Endometrium (tissue), 2 donors: ENCODE data around the gene GPR17.

Experiments used
- FAIRE-seq: peaks from 2 replicates; lab custom pipeline; 2012; peaks lifted over from hg19 to GRCh38; lab: Jason Lieb, UNC
- donor health status: control.
- donor health status: control.

Gene GPR17

GRCh38 chr2:127641846-127642507 is 4.0 kb upstream of the GPR17 start:
- no peak for FAIRE-seq

- no peak for FAIRE-seq
Observed at GRCh38 chr2:127642706-127643438, 3.1 kb upstream of the GPR17 start.

- no peak for FAIRE-seq
Observed at GRCh38 chr2:127643439-127644065, 2.4 kb upstream of the GPR17 start.

DNA sequence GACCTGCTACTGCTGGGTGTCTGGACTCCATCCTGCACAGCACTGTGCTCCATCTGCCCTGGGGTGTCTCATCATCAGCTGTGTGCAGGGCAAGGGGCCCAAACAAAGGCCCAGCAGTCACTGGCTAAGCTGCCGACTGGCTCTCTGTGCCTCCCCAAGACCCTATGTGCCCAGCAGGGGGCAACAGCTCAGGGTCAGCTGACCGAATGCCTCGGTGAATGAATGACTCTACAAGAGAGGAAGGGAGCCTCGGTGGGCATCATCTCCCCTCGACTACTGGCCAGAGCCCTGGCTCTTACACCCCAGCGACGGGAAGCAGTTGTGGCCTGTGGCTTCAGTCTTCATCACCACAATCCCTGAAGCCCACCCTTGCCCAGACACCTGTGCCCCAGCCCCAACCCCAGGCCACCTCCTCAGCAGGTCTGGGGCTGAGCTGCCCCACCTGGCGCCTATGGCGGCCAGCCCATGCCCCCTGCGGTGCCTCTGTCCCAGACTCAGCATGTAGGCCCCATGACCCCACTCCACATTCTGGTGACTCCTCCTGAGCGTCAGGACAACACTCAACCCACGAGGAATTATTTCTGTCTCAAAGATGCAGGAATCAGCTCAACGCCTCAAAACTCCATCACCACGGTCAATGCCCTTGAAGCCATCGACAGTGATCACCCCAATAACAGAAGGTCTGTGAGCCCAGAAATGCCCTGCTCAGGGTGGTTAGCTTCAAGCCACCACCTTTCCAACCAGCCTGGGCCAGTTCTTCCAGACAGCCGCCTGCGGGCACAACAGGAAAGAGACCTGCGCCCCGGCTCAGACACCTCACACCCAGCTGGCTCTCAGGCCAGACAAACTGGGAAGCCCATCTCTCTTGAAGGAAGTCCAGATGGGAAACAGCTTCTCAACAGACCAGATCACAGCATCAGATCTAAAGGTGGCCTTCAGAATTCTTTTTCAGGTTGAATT is 1.6 kb upstream of the GPR17 start:
- no peak for FAIRE-seq

DNA sequence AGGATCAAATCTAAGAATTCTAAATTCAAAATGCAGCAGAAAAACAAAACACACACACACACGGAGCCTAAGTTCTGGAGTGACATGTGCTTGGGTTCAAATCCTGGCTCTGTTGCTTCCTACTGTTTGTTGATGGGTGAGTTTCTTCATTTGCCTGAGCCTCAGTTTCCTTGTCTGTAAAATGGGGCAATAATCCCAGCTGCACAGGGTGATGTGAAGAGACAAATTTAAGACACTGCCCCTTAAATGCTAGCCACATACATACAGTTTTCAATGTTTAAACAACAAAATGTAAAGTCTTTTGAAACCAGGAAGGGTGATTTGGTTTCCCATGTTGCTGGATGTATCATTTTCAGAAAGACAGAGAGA is 943 bp upstream of the GPR17 start:
- FAIRE-seq: no peak

DNA sequence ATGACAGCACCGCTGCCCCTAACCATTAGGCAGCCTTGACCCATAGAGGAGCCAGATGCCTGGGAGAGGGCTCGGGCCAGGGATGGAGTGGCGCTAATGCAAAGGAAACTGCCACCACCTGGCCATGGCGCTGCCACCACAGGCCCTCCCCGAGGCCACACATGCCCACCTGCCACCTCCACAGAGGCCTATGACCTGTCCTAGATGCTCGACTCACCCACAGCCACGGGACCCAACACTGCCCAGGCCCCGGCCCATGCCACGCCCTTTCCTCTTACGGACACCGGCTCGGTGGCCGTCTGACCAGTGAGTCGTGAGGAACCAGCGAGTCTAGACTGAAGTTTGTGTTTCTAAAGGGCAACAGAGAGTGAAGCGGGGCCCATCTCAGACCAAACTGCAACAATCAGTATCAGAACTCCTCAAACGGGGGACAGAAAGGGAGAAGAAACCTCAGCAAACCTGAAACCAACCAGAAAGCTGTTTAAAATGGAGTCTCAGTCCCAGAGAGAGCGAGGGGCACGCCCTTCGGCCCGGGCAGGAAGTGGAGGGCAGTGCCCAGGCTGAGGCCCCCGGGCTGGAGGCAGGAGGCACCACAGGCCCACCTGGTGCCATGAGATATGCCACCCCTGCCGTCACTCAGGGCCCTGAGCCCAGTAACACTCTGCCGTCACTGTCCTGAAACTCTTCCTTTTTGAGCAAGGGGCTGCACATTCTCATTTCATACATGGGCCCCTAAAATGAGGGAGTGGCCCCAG is 711 bp downstream of the GPR17 start:
- no peak for FAIRE-seq

DNA sequence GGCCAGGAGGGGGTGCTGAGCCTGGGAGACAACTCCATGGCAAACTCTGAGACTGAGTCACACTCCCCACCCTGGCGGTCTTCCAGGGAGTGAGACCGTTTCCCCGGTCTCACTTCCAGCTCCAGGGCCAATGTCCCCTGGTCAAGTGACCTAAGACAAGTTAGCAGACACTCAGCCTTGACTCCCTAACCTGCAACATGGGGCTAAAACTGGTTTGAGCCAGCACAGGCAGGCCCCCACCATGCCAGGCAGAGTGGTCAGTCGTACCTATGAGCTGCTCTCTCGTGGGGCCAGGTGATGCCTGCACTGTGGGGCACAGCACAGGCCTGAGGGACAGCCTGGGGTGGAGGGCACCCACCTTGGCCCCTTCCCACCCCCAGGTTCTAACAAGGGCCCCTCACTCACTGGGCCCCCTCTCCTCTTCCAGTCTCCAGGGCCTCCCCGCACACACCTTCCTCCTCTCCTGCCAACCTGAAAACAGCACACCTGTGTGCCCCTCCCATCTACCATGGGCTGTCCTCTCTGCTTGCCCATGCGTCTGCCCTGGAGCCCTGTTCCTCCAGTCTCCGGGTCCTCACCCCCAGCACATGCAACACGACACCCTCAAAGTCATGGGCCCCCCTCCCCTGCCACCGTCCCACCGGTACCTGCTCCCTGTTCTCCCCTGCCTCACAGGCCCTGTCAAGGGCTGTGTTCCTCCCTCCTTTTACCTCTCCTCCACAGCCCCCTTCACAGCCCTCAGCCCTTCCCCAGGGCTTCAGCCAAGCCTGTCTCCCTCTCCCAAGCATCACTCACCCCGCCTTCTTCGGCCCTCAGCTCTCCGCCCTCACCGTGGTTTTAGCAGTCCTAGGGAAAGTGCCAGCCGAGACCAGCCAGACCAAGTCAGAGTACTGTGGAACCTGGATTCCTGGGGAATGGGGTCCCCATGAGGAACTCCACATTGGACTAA is 1.6 kb downstream of the GPR17 start:
- no peak for FAIRE-seq

- no peak for FAIRE-seq
Observed at GRCh38 chr2:127648321-127648720, 2.4 kb downstream of the GPR17 start.

DNA sequence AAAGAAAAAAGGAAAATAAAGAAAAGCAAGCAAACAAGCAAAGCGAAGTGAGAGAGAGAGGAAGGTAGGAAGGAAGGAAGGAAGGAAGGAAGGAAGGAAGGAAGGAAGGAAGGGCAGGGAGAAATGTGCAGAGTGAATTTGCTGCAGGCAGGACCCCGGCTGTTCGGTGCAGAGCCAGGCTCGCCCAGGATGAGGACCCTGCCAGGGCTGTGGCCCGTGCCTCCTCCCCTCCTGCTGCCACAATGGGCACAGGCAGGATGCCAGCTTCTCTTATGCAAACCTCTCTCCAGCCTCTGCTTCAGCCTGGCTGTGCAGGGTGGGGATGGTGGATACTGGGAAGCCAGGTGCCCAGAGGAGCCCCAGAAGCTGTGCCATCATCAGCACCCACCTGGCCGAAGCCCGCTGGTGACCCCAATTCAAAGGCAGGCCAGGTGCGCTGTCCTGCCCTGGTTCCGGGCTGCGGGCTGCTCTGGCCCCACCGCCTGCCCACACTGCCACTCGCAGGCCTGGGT is 3.2 kb downstream of the GPR17 start:
- FAIRE-seq: no peak

DNA sequence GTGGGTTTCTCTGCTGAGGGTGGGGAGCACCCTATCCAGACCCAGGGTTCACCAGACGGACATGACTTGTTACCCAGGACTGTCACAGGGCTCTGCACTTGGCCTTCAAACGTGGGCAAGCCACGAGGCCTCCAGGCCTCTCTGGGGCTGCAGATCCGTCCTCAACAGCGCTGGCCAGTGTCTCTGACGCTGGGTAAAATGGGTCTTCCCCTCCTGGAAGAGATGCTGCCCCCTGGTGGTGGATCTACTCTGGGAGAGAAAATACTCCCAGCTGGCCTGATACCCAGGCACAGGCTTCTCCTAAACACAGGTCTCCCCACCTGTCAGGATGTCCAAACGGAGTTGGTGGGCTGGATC is 3.7 kb downstream of the GPR17 start:
- no peak for FAIRE-seq

DNA sequence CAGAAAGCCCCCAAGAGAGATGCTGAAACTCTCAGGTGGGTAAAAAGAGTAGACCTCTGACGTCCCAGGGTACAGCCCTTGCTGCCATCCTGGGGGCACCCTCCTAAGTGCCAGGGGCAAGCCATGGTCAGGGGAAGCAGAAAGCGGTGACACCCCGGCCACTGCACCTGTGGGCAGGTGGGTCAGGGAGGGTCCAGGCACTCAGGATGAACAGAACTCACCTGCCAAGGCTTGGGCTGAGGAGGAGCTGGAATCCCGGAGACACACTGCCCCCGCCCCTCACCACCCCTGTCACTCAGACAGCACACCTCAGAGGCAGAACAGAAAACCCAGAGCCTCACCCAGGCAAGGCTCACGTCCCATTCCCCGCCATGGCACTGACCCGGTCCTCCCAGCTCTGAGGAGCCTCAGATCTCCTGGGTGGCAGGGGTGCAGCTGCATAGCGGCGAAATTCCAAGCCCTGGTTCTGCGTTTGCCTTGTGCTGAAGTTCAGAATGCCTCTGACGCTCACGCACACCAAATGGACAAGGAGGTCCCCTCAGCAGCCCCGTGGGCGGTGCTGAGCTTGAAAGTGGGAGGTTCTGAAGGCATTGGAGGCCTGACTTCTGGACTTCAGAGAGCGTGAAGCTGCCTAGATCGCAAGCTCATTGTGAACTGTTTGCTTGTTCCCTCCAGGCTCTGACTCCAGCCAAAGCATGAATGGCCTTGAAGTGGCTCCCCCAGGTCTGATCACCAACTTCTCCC is 4.3 kb downstream of the GPR17 start:
- no peak for FAIRE-seq

GRCh38 chr2:127650785-127651380 is 4.9 kb downstream of the GPR17 start:
- FAIRE-seq: no peak

- FAIRE-seq: no peak
Observed at GRCh38 chr2:127651381-127651809, 5.4 kb downstream of the GPR17 start.

GRCh38 chr2:127651971-127652550 is 6.1 kb downstream of the GPR17 start:
- FAIRE-seq: no peak

DNA sequence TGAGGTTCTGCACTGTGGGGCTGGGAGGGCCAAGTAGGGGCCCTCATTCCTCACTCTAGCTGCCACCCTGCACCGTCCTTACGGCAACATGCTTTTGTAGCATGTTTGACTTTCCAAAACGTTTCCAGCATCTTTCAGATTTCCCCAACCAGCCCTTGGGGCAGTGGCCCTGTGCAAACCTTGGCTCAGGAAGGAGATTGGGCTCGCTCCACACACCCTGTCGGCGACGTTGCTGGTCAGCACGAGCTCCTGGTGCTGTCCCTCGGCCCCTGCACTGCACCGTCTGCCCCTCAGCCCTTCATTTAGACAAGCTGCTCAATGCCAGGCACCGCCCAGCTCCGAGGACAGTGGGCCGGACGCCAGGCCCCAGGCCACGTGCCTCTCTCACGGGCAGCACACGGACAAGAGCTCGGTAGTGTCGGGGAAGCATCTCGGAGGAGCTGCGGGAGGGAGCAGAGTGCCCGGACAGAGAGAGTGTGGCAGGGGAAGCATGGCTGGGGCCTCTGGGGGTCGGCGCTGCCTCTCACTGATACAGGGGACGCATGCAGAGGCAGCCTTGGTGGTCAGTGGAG is 6.9 kb downstream of the GPR17 start:
- FAIRE-seq: no peak

DNA sequence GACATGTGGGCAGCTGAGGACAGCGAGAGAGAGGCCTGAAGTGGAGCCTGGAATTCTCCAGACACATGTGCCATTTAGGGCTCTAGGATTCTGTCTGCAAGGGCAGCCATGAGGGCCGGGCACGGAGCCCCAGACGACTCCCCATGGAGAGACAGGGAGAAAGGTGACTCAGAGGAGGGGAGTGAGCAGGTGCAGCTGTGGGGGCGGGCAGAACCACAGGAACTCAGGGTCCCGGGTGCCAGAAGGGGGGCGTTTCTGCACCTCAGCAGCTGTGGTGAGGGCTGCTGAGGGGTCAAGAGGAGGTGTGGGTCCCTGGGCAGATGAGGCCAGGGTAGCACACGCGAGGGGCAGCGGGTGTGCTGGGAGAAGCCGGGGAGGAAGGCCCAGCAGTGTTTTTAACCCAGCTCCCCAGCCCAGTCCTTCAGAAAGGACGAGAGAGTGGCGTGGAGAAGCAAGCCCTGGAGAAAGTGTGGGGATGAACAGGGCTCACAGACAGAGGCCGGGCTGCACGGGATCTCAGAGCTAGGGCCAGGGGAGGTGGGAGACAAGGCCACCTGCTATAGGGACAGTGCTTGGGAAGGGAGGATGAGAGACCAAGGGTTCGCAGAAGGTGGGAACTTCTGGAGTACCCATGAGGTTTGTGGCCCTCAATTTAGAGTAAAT is 7.6 kb downstream of the GPR17 start:
- FAIRE-seq: no peak

DNA sequence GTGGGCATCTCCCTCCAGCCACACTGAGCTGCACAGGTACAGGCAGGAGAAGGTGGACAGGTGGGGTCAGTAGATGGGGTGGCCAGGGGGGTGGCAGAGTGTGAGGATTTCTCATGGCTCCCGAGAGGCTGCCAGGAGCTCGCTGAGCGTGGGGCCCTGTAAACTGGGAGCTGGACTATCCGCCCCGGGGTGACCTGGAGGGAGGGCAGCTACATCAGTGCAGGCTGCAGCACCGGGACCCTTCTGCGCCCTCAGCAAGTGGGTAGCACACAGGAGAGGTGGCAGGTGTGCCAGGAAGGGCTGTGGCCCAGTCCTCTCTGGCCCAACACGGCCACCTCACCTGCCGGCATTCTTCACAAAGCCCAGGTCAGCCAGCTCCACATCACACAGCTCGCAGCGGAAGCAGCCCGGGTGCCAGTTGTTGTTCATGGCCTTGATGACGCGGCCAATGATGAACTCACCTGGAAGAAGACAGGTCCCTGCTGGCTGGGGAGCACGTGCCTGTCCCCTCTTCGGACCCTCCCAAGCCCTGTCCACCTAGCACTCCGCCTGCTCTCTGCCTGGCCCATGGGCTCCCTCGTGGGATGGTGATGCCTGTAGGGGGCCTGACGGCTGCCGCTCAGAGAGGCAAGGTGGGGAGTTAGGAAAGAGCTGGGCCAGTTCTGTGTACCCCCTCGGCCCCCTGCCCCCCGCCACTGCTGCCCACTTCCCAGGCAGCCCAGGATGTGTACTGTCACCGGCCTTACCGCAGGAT is 8.3 kb downstream of the GPR17 start:
- no peak for FAIRE-seq
